Lower leg skin (tissue), 4 donors: ENCODE measurements around the gene ZNF302. TPM values are rescaled to one million over a fixed set of nuclear protein-coding genes. Genes with fewer than 3 reads are reported as not detected.
A peak's percentile ranks its signal among the peaks of the same experiment; 100 is the strongest.

ENCODE experiments used
- DNase-seq, 2 donors: peaks; one replicate each; pipeline ENCODE4 v3.0.0-alpha.2; 2019; ENCODE audit warnings: low spot score in 2 of 2
- H3K4me3 ChIP-seq: fragments of 200-600 bp; sonication (generic); 2 replicates; pipeline ENCODE4 v1.5.1; 2017; ENCODE audit warnings: mild to moderate bottlenecking, low read depth; ENCODE audit not compliant: poor library complexity, severe bottlenecking
- CTCF ChIP-seq, 3 donors: fragments of 450-650 bp; IDR thresholded peaks; one replicate each; pipeline ENCODE4 v1.5.1; 2016; ENCODE audit warnings: antibody characterized with exemption in 3 of 3, mild to moderate bottlenecking in 3 of 3, moderate library complexity in 2 of 3
- POLR2A ChIP-seq, 2 donors: fragments of 450-650 bp; IDR thresholded peaks; one replicate each; pipeline ENCODE4 v1.6.1; 2016 to 2017; ENCODE audit warnings: antibody characterized with exemption in 2 of 2, mild to moderate bottlenecking in 1 of 2, moderate library complexity in 1 of 2
- whole genome bisulfite sequencing, 2 donors: methylation state at CpG; one replicate each; pipeline ENCODE4 v1.1.5; 2018; 5-methylcytosine and 5-hydroxymethylcytosine counted together
- intact Hi-C: fragments of 100-400 bp; cut with DNase I; formaldehyde crosslinking; loops from one replicate; pipeline ENCODE4 v1.15.0; 2023; ENCODE audit warnings: low total_unique reads
- total RNA-seq, 4 donors: library from RNA; depleted of rRNA; stranded (reverse); fragments of >200 nt; gene quantifications; one replicate each; pipeline ENCODE4 v1.1.0, GENCODE V29; 2016

Gene ZNF302
- total RNA-seq, 4 donors from 2014 or later = 9.2 to 21.4 (median 11.6) TPM

GRCh38 chr19:34675250-34675649, 2.2 kb upstream of the ZNF302 start:
- TF ChIP-seq POLR2A (IDR thresholded peaks at IDR 0.05) (no peak), CTCF (IDR thresholded peaks at IDR 0.05) (no peak)
- no peak overlapping the region for H3K4me3 ChIP-seq
- 98 to 100% methylated on average over 3 of the region's 3 CpGs for WGBS, 2 donors
- intact Hi-C loops = no loop called here
- DNase-seq = no peak

- no peak for TF ChIP-seq CTCF (IDR thresholded peaks at IDR 0.05)
- TF ChIP-seq POLR2A (IDR thresholded peaks at IDR 0.05) = no peak
- intact Hi-C loops = no loop called here
- no peak overlapping the region for H3K4me3 ChIP-seq
- no peak for DNase-seq
- 92 to 94% methylated on average over 9 of the region's 9 CpGs for WGBS, 2 donors
Observed at GRCh38 chr19:34675919-34676318, 1.6 kb upstream of the ZNF302 start.

GRCh38 chr19:34676697-34677385, 637 bp upstream of the ZNF302 start, which contains the start of gene SCGB2B2:
TSS of gene SCGB2B2 (minus strand) at chr19:34677159. CDS start at chr19:34594563, 82,596 bp downstream.
- DNase-seq = peak in 1 of 2 donors; percentile 54

GRCh38 chr19:34678085-34678412, 571 bp downstream of the ZNF302 start:
- intact Hi-C loops = no loop called here
- no peak for DNase-seq
- WGBS, 2 donors = 3 to 4% methylated on average over 20 of the region's 20 CpGs
- no peak for TF ChIP-seq CTCF (IDR thresholded peaks at IDR 0.05)
- TF ChIP-seq POLR2A (IDR thresholded peaks at IDR 0.05) = no peak
- H3K4me3 ChIP-seq = peak overlapping the region; percentile 83

More at GRCh38 chr19:34676697-34677385, 637 bp upstream of the ZNF302 start, which contains the start of gene SCGB2B2:
- 6% methylated on average over 26 of the region's 26 CpGs for WGBS, 2 donors
- no peak for TF ChIP-seq POLR2A (IDR thresholded peaks at IDR 0.05)
- TF ChIP-seq CTCF (IDR thresholded peaks at IDR 0.05) = no peak
- peak within 1 kb of the TSS; percentile 83 for H3K4me3 ChIP-seq
- intact Hi-C loops = no loop called here

- DNase-seq = no peak
- intact Hi-C loops = no loop called here
- WGBS, 2 donors = 52 to 63% methylated on average over 10 of the region's 10 CpGs
Observed at GRCh38 chr19:34678421-34678820, 943 bp downstream of the ZNF302 start.

More at GRCh38 chr19:34678421-34678820, 943 bp downstream of the ZNF302 start:
- no peak for TF ChIP-seq POLR2A (IDR thresholded peaks at IDR 0.05)
- TF ChIP-seq CTCF (IDR thresholded peaks at IDR 0.05) = no peak
- H3K4me3 ChIP-seq = no peak overlapping the region
